Astrocyte (in vitro differentiated cells and primary cell): ENCODE measurements around the gene ZDHHC11. TPM values are rescaled to one million over a fixed set of nuclear protein-coding genes. Genes with fewer than 3 reads are reported as not detected.
"Not testable (repeated sequence)": the region's sequence is repeated elsewhere in the genome, so short reads cannot be mapped to it uniquely, and the experiment has no call there.

Source experiments
- DNase-seq: peaks from one replicate; pipeline ENCODE4 v3.0.0-alpha.2; 2010; ENCODE audit warnings: low read depth
- FAIRE-seq: peaks from 2 replicates; lab custom pipeline; 2011; peaks lifted over from hg19 to GRCh38; lab: Jason Lieb, UNC
- H2AFZ ChIP-seq: 2 replicates; pipeline ENCODE4 v1.6.0; 2012; ENCODE audit warnings: low read depth, low read length, inconsistent platforms
- H3K27ac ChIP-seq: 2 replicates; pipeline ENCODE4 v1.5.1; 2011; ENCODE audit warnings: low read depth, low read length, inconsistent platforms
- H3K27me3 ChIP-seq: 2 replicates; pipeline ENCODE4 v1.6.0; 2011; ENCODE audit warnings: low read length, inconsistent platforms; ENCODE audit not compliant: insufficient read depth
- H3K36me3 ChIP-seq: 2 replicates; pipeline ENCODE4 v1.5.1; 2011; ENCODE audit warnings: low read length, inconsistent platforms; ENCODE audit not compliant: insufficient read depth
- H3K4me1 ChIP-seq: 2 replicates; pipeline ENCODE4 v1.5.1; 2011; ENCODE audit warnings: low read length, inconsistent platforms; ENCODE audit not compliant: insufficient read depth
- H3K4me2 ChIP-seq: 2 replicates; pipeline ENCODE4 v1.6.0; 2012; ENCODE audit warnings: low read length, inconsistent platforms
- H3K4me3 ChIP-seq: 2 replicates; pipeline ENCODE4 v1.5.1; 2011; ENCODE audit warnings: low read depth, mild to moderate bottlenecking, low read length, inconsistent platforms; ENCODE audit not compliant: insufficient read depth
- H3K79me2 ChIP-seq: 2 replicates; pipeline ENCODE4 v1.6.0; 2012; ENCODE audit warnings: mild to moderate bottlenecking, low read length, inconsistent platforms; ENCODE audit not compliant: insufficient read depth
- H3K9ac ChIP-seq: 2 replicates; pipeline ENCODE4 v1.6.0; 2012; ENCODE audit warnings: mild to moderate bottlenecking, low read length, inconsistent platforms
- H3K9me3 ChIP-seq: 2 replicates; pipeline ENCODE4 v1.5.1; 2012; ENCODE audit warnings: low read depth, mild to moderate bottlenecking, low read length, inconsistent platforms; ENCODE audit not compliant: insufficient read depth
- H4K20me1 ChIP-seq: 2 replicates; pipeline ENCODE4 v1.6.0; 2012; ENCODE audit warnings: low read length, inconsistent platforms; ENCODE audit not compliant: insufficient read depth
- H3K27ac Mint-ChIP-seq: one replicate; pipeline ENCODE4 v1.8.0; 2021; ENCODE audit warnings: mild to moderate bottlenecking, mixed read lengths; ENCODE audit not compliant: unreplicated experiment
- H3K27me3 Mint-ChIP-seq: one replicate; pipeline ENCODE4 v1.8.0; 2021; ENCODE audit warnings: low read depth, mixed read lengths; ENCODE audit not compliant: unreplicated experiment
- H3K36me3 Mint-ChIP-seq: one replicate; pipeline ENCODE4 v1.8.0; 2021; ENCODE audit warnings: low read depth, mixed read lengths; ENCODE audit not compliant: unreplicated experiment
- H3K4me1 Mint-ChIP-seq: one replicate; pipeline ENCODE4 v1.8.0; 2021; ENCODE audit warnings: low read depth, mixed read lengths; ENCODE audit not compliant: unreplicated experiment
- H3K4me3 Mint-ChIP-seq: one replicate; pipeline ENCODE4 v1.8.0; 2021; ENCODE audit warnings: mild to moderate bottlenecking, moderate library complexity, mixed read lengths; ENCODE audit not compliant: unreplicated experiment
- H3K9me3 Mint-ChIP-seq: one replicate; pipeline ENCODE4 v1.8.0; 2021; ENCODE audit warnings: mild to moderate bottlenecking, mixed read lengths; ENCODE audit not compliant: unreplicated experiment
- total RNA-seq: library from RNA; stranded (reverse); gene quantifications from 2 replicates; pipeline ENCODE4 v1.2.1, GENCODE V29; 2021

ZDHHC11 gene
- total RNA-seq, 1 donor from 2014 or later = 15.9 TPM

GRCh38 chr5:840974-841435 lies 9.8 kb downstream of the ZDHHC11 start:
- H3K27me3 ChIP-seq, H3K27me3 Mint-ChIP-seq, H4K20me1 ChIP-seq, H3K9me3 Mint-ChIP-seq, H3K4me1 ChIP-seq, H3K9ac ChIP-seq, H3K27ac Mint-ChIP-seq, H3K79me2 ChIP-seq, DNase-seq, H3K4me3 Mint-ChIP-seq, H2AFZ ChIP-seq, H3K9me3 ChIP-seq, H3K4me1 Mint-ChIP-seq, H3K4me3 ChIP-seq, H3K36me3 ChIP-seq, H3K4me2 ChIP-seq, FAIRE-seq, H3K27ac ChIP-seq: not testable (repeated sequence)
- H3K36me3 Mint-ChIP-seq = peaks cover 20% of the 10 kb centered on the region

GRCh38 chr5:840118-840973 lies 10.4 kb downstream of the ZDHHC11 start:
- H3K9me3 Mint-ChIP-seq, H3K4me3 ChIP-seq, DNase-seq, H3K4me1 ChIP-seq, H3K36me3 ChIP-seq, H3K4me3 Mint-ChIP-seq, H3K27me3 ChIP-seq, H2AFZ ChIP-seq, H3K4me1 Mint-ChIP-seq, H3K79me2 ChIP-seq, H3K27me3 Mint-ChIP-seq, H3K27ac Mint-ChIP-seq, H3K4me2 ChIP-seq, FAIRE-seq, H3K9ac ChIP-seq, H3K9me3 ChIP-seq, H4K20me1 ChIP-seq, H3K27ac ChIP-seq: not testable (repeated sequence)
- H3K36me3 Mint-ChIP-seq = peaks cover 20% of the 10 kb centered on the region

DNA sequence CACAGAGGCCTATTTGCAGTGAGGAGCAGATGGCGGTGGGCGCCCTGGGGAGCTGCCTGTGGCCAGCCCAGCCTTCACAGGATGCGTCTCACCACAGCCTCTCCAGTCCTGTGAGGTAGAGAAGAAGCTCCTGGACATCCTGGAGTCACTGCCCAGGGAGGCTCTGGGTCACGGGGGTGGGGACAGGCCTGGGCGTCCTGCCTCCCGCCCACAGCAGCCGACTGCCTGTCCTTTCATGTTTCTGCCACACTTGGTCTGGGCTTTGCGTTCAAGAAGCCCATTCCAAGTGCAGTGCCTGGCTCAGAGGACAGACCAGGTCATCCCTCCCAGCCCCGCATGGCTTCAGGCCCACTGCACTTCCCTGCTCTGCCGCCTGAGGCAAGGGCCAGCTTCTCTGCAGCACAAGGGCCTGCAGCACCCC lies 12.3 kb downstream of the ZDHHC11 start:
- H3K9me3 Mint-ChIP-seq, H3K27ac Mint-ChIP-seq, H3K36me3 ChIP-seq, H3K9ac ChIP-seq, H3K4me2 ChIP-seq, H2AFZ ChIP-seq, H3K27ac ChIP-seq, H3K27me3 ChIP-seq, H3K4me1 Mint-ChIP-seq, H3K4me1 ChIP-seq, DNase-seq, FAIRE-seq, H3K9me3 ChIP-seq, H3K27me3 Mint-ChIP-seq, H3K4me3 Mint-ChIP-seq, H4K20me1 ChIP-seq, H3K4me3 ChIP-seq, H3K79me2 ChIP-seq: not testable (repeated sequence)
- H3K36me3 Mint-ChIP-seq = peaks cover 17% of the 10 kb centered on the region

DNA sequence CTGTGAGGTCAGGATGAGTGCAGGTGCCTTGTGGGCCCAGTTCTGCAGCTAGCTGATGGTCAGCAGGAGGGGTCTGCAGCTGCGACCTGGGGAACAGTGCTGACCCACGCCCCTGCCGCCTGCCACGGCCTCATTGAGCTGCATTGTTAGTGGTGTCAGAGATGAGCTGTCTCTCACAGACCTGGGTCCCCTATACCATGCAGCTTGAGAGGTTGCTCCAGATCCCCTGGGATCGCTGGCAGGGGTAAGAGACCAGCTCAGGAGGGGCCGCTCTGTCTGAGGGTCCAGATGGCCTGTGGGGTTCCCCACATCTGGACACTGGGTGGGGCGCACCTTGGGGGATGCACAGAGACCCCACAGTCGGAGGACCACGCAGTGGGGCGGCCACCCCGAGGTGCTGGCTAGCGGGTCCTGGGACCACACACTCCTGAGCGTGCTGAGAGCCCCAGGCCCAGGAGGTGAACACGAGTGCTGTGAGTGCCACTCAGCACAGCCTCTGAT lies 13.1 kb downstream of the ZDHHC11 start:
- H3K79me2 ChIP-seq, H3K9me3 ChIP-seq, H3K4me3 Mint-ChIP-seq, H3K9me3 Mint-ChIP-seq, H3K4me1 ChIP-seq, DNase-seq, H3K4me1 Mint-ChIP-seq, H3K27me3 ChIP-seq, H3K27ac Mint-ChIP-seq, FAIRE-seq, H3K27ac ChIP-seq, H3K4me3 ChIP-seq, H3K9ac ChIP-seq, H4K20me1 ChIP-seq, H2AFZ ChIP-seq, H3K27me3 Mint-ChIP-seq, H3K4me2 ChIP-seq, H3K36me3 ChIP-seq: not testable (repeated sequence)
- H3K36me3 Mint-ChIP-seq = peaks cover 15% of the 10 kb centered on the region

GRCh38 chr5:835933-836612 lies 14.7 kb downstream of the ZDHHC11 start:
- H3K27me3 Mint-ChIP-seq, H3K4me1 Mint-ChIP-seq, H3K36me3 ChIP-seq, H3K27ac ChIP-seq, H3K4me3 Mint-ChIP-seq, H2AFZ ChIP-seq, H3K9me3 Mint-ChIP-seq, H3K9ac ChIP-seq, H3K27ac Mint-ChIP-seq, H4K20me1 ChIP-seq, H3K79me2 ChIP-seq, H3K9me3 ChIP-seq, H3K36me3 Mint-ChIP-seq, DNase-seq, H3K4me1 ChIP-seq, H3K4me3 ChIP-seq, FAIRE-seq, H3K4me2 ChIP-seq, H3K27me3 ChIP-seq: not testable (repeated sequence)
